ENCODE results near the gene PLEKHG4.

PLEKHG4 gene

GRCh38 chr16:67326115-67326471 is 46.8 kb downstream of the PLEKHG4 start:
- in situ Hi-C loops (cut with MboI; ENCODE audit: low sequenced_read_pairs) = no loop called here

GRCh38 chr16:67326472-67327309 is 47.4 kb downstream of the PLEKHG4 start, which contains the start of the genes KCTD19 and LRRC36:
TSS of gene KCTD19 (minus strand) at chr16:67326741. CDS start at chr16:67326707, 34 bp downstream.
TSS of gene LRRC36 (plus strand) at chr16:67326815. CDS start at chr16:67326863, 48 bp downstream.
- in situ Hi-C loops (cut with MboI; ENCODE audit: low sequenced_read_pairs) = no loop called here

GRCh38 chr16:67327743-67328142 is 48.4 kb downstream of the PLEKHG4 start:
- in situ Hi-C loops (cut with MboI; ENCODE audit: low sequenced_read_pairs) = no loop called here

- in situ Hi-C loops (cut with MboI; ENCODE audit: low sequenced_read_pairs) = no loop called here
Measured at GRCh38 chr16:67329901-67330300, 50.6 kb downstream of the PLEKHG4 start.

GRCh38 chr16:67333315-67333714 is 54.0 kb downstream of the PLEKHG4 start:
- in situ Hi-C loops (cut with MboI; ENCODE audit: low sequenced_read_pairs) = no loop called here

- in situ Hi-C loops (cut with MboI; ENCODE audit: low sequenced_read_pairs) = no loop called here
Measured at GRCh38 chr16:67336116-67336515, 56.8 kb downstream of the PLEKHG4 start.

GRCh38 chr16:67336648-67337047 is 57.3 kb downstream of the PLEKHG4 start:
- in situ Hi-C loops (cut with MboI; ENCODE audit: low sequenced_read_pairs) = no loop called here
